Inflammatory macrophage treated with lipopolysaccharide for 4 hours (primary cell): ENCODE results near the gene IGFN1.
"Not testable (repeated sequence)": the region's sequence is repeated elsewhere in the genome, so short reads cannot be mapped to it uniquely, and the experiment has no call there.

Experiments used
- DNase-seq: peaks from one replicate; pipeline ENCODE4 v3.0.0-alpha.2; 2020

The IGFN1 gene

GRCh38 chr1:201251411-201251810, 60.8 kb downstream of the IGFN1 start:
- no peak for DNase-seq

DNA sequence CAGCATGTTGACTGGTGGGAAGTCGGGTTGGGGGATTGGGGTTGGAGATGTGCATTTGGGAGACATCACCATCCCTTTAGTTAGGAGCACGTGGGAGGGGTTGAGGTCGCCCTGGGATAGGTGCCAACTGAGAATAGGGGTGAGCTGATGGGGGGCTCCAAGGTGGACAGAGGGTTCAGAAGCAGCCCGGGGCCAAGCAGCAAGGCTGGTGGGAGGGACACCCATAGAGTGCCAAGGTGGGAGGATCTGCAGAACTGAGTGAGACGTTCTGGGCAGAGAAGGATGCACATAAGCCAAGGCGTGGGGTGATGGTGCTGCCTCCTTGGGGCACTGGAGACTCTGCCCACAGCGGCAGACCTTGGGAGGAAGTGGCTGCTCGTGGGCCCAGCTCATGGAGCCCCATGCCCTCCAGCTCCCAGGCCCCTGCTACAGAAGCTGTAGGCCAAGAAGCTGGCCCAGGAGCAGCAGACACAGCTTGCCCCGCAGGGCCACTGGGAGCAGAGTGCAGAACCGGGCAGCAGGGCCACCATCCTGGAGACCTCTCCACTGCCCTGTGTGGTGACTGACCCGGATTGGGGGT, 61.3 kb downstream of the IGFN1 start:
- no peak for DNase-seq

- no peak for DNase-seq
Observed at GRCh38 chr1:201252944-201253371, 62.3 kb downstream of the IGFN1 start.

DNA sequence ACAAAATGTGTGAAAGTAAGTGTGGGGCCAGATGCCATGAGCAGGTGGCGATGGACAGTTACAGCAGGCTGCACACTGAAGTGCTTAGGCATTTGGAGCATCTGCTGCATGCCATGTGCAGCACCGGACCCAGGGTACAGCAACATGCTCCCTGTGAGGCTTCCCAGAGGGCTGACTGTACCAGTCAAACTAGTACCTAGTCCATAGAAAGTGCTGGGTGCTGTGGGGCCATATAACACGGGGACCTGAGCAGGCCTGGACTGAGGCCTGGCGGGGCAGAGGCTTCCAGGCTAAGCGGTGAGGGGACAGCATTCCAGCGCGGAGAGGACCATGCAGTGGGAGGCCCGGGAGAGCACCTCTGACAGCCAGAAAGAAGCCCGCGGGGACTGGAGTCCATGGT, 62.8 kb downstream of the IGFN1 start:
- no peak for DNase-seq

DNA sequence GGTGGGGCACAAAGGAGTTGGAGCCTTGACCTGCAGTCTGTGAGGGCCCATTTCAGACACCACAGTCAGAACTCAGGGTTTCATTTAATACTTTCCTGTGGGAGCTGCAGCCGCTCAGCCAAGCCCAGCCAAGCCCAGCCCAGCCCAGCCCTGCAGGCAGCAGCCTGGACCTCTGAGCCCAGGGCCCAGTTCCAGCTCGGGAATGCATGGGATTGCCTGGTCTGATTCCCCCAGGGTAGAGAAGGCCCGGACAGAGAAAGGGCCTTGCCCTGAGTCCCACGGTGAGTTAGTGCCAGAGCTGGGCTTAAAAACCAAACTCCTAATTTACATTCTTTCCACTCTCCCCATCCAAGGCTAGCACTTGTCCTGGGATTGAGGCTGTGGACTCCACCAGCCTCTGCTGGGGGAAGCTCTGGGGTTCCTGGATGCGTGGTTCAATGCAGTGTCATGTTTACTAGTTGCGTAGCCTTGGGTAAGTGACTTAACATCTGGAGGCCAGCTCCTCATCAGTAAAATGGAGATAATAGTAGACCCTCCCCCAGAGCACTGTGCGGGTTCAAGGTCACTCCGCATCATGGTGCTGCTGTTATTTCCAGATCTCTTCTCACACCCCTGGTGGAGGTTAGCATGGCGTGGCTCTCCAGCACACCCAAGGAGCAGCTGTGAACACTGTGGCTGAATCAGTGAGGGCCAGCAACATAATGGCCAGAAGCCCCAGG, 63.4 kb downstream of the IGFN1 start:
- DNase-seq = no peak

- DNase-seq = peak; percentile 16
Observed at GRCh38 chr1:201254625-201255478, 64.2 kb downstream of the IGFN1 start.

- no peak for DNase-seq
Observed at GRCh38 chr1:201255479-201256362, 65.1 kb downstream of the IGFN1 start.

GRCh38 chr1:201258132-201258531, 67.5 kb downstream of the IGFN1 start:
- DNase-seq = not testable (repeated sequence)

GRCh38 chr1:201258763-201259230, 68.2 kb downstream of the IGFN1 start:
- DNase-seq = no peak

- DNase-seq = no peak
Observed at GRCh38 chr1:201259476-201260235, 69.0 kb downstream of the IGFN1 start.

DNA sequence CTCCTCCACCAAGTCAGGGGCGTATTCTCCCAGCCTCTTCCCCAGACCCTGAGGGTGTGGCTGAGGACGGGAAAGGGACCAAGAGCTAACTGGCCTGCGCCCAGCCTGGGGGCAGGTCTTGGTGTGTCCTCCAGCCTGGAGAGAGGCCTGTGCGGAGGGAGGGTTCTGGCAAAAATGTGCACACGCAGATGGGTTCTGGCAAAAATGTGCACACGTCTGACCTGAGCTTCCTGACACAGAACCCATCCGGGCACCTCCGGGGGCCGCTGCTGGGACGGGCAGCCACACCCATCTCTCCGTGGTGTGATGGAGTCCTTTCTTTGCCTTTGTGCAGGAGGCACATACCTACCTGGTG, 69.6 kb downstream of the IGFN1 start:
- no peak for DNase-seq

DNA sequence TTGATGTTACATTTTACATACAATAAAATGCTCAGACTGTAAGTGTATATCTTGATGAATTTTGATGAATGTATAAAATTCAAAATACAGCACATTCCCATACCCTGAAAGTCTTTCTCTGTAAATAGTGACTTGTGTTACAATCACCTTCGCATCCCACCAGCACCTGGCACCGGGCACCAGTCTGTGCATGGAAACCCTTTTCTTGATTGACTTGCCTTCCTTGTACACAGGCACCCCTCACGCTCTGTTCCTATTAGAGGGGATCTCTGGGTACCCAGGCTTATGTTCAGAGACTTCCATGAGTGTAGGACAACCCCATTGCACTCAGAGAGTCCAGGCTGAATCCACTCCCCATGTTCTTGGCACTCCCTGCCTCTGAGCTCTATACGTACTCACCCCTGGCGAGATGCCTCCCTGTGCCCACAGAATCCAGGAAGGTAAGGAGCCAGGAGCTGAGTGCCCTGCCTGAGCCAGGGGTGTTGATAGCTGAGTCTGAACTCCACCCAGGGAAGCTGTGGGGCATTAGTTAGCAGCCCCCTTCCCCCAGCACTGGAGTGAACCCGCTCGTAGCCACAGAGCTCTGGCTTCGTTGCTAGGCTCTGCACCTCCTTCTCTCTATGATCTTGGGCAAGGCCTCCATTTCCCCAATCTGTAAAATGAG, 70.2 kb downstream of the IGFN1 start:
- no peak for DNase-seq

DNA sequence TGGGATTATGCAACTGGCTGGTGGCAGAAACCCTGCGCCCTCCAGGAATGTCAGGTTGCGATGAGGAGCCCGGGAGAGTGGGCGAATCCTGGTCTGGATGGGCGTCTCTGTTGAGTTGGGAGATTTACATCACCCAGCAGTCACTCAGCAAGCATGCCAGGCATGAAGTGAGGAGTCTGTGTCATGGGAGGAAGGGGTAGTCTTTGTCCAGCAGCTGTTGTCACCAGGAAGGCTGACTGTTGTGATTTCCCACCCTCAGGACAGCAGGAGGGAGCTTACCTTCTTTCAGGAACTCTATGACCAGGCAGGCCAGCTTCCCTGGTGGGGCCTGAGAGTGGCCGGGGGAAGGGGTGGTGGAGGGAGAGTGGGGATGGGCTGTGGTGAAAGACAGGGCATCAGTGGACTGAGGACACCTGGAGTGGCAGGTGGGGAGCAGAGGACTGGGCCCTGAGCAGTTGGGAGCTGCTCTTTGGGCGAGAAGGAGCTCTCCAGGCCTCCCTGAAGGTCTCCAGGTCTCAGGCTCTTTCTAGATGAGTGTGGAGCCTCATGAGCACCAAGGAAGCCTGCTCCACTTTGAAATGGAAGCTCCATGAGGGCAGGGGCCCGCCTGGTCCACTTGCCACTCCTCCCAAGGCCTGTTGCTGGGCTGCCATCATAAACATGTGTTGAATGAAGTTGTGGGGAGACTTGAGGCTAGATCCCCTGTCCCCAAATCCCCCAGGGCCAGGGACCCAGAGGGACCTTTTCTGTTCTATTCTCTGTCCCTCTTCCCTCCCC, 71.3 kb downstream of the IGFN1 start:
- DNase-seq = no peak

GRCh38 chr1:201262963-201263608, 72.5 kb downstream of the IGFN1 start:
- DNase-seq = no peak

DNA sequence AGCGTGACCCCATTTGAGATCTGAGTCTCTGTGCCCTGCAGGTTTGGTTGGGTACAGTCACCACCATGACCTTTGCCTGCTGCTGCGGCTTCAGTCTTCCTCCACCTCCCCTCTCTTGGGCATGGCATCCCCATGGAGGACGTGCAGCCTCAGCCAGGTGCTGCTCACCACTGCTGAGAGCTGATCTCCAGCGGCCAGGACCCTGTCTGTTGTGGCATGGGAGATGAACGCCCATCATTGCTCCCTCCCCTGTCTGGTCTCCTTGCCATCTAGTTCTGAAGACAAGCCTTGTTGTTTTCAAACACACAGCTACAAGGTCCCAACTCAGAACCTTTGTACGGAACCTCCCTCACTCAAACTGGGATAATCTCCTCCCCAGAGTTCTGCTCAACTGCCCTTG, 73.4 kb downstream of the IGFN1 start:
- DNase-seq = no peak

DNA sequence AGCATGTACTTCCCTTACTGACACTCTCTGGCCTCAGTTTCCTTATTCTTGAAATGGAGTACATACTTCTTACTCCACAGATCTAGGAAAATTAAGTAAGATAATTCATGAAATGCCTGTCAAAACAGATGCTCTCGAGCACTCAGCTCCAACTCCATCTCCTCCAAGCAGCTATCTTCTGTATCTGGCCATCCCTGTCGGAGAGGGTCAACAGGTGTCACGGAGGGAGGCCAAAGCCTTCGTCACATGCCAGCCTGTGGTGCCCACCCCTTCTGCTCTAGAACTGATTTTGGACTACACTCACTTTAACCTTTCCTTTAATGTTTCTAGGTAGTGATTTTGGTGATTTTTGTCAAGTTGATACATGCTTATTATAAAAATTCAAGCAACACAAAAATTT, 73.9 kb downstream of the IGFN1 start:
- no peak for DNase-seq

GRCh38 chr1:201265756-201266155, 75.1 kb downstream of the IGFN1 start:
- DNase-seq = no peak

DNA sequence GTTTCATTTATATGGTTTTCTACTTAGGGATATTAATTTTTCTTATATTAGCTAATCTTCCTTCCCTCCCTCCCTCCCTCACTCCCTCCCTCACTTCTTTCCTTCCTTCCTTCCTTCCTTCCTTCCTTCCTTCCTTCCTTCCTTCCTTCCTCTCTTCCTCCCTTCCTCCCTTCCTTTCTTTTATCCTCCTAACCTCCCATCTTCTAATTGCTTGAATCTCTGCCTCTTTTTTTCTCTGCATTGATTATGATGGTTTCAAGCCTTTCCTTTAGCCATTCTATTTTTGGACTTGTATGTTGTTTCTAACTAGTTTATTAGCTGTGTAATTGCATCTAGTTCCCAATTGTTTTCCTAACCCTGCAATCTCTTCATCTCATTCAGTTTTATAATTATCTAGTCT, 75.7 kb downstream of the IGFN1 start:
- DNase-seq = no peak

DNA sequence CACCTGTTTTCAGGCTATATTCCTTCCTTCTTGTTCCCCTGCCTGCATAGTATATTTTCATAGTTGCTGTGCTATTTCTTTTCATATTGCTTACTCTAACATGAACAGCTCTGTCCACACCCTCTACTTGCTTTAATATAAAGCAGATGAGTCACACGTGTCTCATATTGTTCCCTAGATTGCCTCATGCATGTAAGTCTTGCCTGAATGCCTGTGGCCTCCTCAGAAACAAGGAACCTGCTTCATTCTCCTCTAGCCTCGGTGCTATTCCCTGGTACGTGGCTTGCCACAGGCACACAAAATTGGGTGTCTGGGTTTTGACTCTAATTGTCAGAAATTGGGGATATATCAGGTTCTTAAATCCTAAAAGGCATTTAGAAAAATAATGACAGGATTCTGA, 76.2 kb downstream of the IGFN1 start:
- peak; percentile 77 for DNase-seq
